Upper lobe of left lung (tissue), 6 donors: ENCODE data around the gene GOT1. TPM values are rescaled to one million over a fixed set of nuclear protein-coding genes. Genes with fewer than 3 reads are reported as not detected.
A peak's percentile ranks its signal among the peaks of the same experiment; 100 is the strongest.

ENCODE experiments used
- ATAC-seq, 2 donors: fragments of 200-7000 bp; cut with Tn5 transposase; one replicate each; pipeline ENCODE4 v1.9.1; 2022; ENCODE audit warnings: mild to moderate bottlenecking in 2 of 2, moderate library complexity in 2 of 2; ENCODE audit not compliant: low FRiP score in 2 of 2
- DNase-seq, 2 donors: peaks; one replicate each; pipeline ENCODE4 v3.0.0-alpha.2; 2019 to 2020
- H3K27ac ChIP-seq, 4 donors: fragments of 200-600 bp; sonication (generic); one replicate each; pipeline ENCODE4 v1.5.1; 2016 to 2019
- H3K27me3 ChIP-seq, 4 donors: fragments of 200-600 bp; sonication (generic); one replicate each; pipeline ENCODE4 v1.5.1; 2017 to 2019
- H3K36me3 ChIP-seq, 4 donors: fragments of 200-600 bp; sonication (generic); one replicate each; pipeline ENCODE4 v1.5.1; 2016 to 2019
- H3K4me1 ChIP-seq, 4 donors: fragments of 200-600 bp; sonication (generic); one replicate each; pipeline ENCODE4 v1.5.1; 2018 to 2019
- H3K4me3 ChIP-seq, 4 donors: fragments of 200-600 bp; sonication (generic); one replicate each; pipeline ENCODE4 v1.5.1; 2017 to 2019; ENCODE audit warnings: mild to moderate bottlenecking in 2 of 4, moderate library complexity in 1 of 4
- H3K9me3 ChIP-seq, 4 donors: fragments of 200-600 bp; sonication (generic); one replicate each; pipeline ENCODE4 v1.5.1; 2018 to 2019
- CTCF ChIP-seq, 6 experiments: fragments of 450-650 bp in 4 of 6; fragments of 200-600 bp in 2 of 6; sonication (generic) in 2 of 6; IDR thresholded peaks; one replicate each; pipeline ENCODE4 v1.5.1; 2016 to 2019; ENCODE audit warnings: antibody characterized with exemption in 6 of 6
- EP300 ChIP-seq, 4 donors: sonication (generic); formaldehyde crosslinking; IDR thresholded peaks; one replicate each; pipeline ENCODE4 v1.5.1; 2017; ENCODE audit warnings: antibody characterized with exemption in 4 of 4, control low read depth in 2 of 4
- POLR2A ChIP-seq, 4 donors: fragments of 450-650 bp; IDR thresholded peaks; one replicate each; pipeline ENCODE4 v1.5.1; 2016 to 2017; ENCODE audit warnings: antibody characterized with exemption in 4 of 4, mild to moderate bottlenecking in 2 of 4
- POLR2AphosphoS5 ChIP-seq, 2 donors: sonication (generic); formaldehyde crosslinking; IDR thresholded peaks; one replicate each; pipeline ENCODE4 v1.5.1; 2017; ENCODE audit warnings: antibody characterized with exemption in 2 of 2
- WGBS, 2 donors: methylation state at CpG; one replicate each; pipeline ENCODE4 v1.1.5; 2017 to 2018; 5-methylcytosine and 5-hydroxymethylcytosine counted together
- total RNA-seq, 6 donors: library from RNA; depleted of rRNA in 4 of 6; stranded (reverse); fragments of >200 nt in 4 of 6; gene quantifications; one replicate each; pipeline versions ENCODE4 v1.1.0 to v1.2.1, GENCODE V29; 2016 to 2021
- donor health status: DM: no; HTN: no; CAD: no; lungs with moderate emphysema.
- donor health status: DM: no; HTN: yes; CAD: no; lungs with severe emphysema.

GOT1 gene
- total RNA-seq, 6 donors from 2014 or later = 13.1 to 46.8 (median 25.7) TPM

GRCh38 chr10:99396471-99396870, 34.0 kb downstream of the GOT1 start:
- Histone ChIP-seq H3K27ac (no peak overlapping the region), H3K36me3 (peaks cover 0 to 48% (median 32%) of the 10 kb centered on the region in 4 donors), H3K27me3 (no peaks in the 10 kb centered on the region), H3K9me3 (no peaks in the 10 kb centered on the region), H3K4me1 (peaks cover 0 to 15% (median 7%) of the 10 kb centered on the region in 4 donors), H3K4me3 (no peak overlapping the region)
- TF ChIP-seq POLR2AphosphoS5 (IDR thresholded peaks at IDR 0.05) (no peak), CTCF (IDR thresholded peaks at IDR 0.05) (no peak), POLR2A (IDR thresholded peaks at IDR 0.05) (no peak), EP300 (IDR thresholded peaks at IDR 0.05) (no peak)
- DNase-seq = no peak
- 81 to 82% methylated on average over 3 of the region's 3 CpGs for WGBS, 2 donors
- no peak for ATAC-seq

DNA sequence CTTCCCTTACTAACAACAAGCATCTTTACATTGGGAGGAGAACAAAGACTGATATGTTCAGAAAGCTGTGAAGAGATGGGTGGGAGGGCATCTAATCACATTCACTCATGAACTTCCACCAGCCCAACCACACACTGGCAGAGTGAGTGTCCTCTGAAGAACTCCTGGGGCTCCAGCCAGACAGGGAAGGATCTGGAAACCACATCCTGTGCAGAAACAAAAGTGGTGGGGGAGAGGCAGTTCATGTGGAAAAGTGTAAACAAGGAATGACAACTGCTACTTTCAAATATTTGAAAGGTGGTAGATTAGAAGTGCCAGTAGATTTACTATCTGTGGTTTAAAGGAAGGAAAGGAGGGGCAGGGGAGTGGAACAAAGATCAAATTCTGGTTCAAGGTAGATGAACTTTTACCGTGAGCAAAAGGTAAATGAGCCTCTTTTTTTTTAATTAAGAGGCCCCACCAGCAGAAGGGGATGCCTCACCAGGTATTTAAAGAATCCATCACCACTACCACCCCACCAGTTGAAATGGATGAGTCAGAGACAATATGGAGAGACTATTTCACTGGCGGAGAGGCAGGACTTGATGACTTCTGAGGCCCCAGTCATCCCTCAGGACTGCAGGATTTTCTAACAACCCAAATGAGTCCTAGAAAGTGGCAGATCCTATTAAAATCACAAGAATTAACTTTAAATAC, 34.5 kb downstream of the GOT1 start:
- DNase-seq (peak in 1 of 2 donors; percentile 27), ATAC-seq (no peak)
- TF ChIP-seq POLR2A (IDR thresholded peaks at IDR 0.05) (no peak), POLR2AphosphoS5 (IDR thresholded peaks at IDR 0.05) (no peak), EP300 (IDR thresholded peaks at IDR 0.05) (no peak), CTCF (IDR thresholded peaks at IDR 0.05) (no peak)
- Histone ChIP-seq H3K36me3 (peaks cover 0 to 42% (median 27%) of the 10 kb centered on the region in 4 donors), H3K27me3 (no peaks in the 10 kb centered on the region), H3K27ac (no peak overlapping the region), H3K9me3 (no peaks in the 10 kb centered on the region), H3K4me3 (no peak overlapping the region), H3K4me1 (peaks cover 0 to 15% (median 7%) of the 10 kb centered on the region in 4 donors)
- 52 to 55% methylated on average over 2 of the region's 2 CpGs for WGBS, 2 donors

DNA sequence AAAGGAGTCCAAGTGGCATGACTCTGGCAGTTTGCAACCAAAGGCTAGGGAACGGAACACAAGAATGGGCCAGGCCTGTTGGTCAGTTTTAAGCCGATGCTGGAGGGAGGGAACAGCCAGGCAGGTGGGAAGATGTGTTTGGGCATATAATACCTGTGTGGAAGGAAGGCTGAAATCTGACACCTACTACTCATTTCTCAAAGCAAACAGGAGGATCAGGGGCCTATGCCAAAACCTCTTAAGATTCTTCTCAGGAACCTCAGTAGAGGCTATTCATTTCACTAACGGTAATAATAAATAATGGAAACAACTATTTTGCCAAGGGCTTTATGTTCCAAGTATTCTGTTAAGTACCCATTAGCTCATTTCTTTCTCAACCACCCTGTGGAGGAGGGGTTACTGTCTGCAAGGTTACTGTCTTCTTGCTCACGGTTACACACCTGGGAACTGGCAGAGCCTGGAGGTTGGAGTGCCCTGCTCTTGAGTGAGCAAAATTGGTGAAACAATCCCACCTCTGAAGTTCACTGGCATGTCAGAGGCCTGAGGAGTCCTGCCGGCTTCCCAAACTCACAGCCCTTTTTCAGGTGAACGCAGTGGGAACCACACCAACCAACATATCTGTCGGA, 35.5 kb downstream of the GOT1 start:
- 75 to 78% methylated on average over 7 of the region's 7 CpGs for WGBS, 2 donors
- peak overlapping the region in 1 of 4 donors; percentile 26 for H3K27ac ChIP-seq
- no peak overlapping the region for H3K4me3 ChIP-seq
- peaks cover 0 to 33% (median 22%) of the 10 kb centered on the region in 4 donors for H3K36me3 ChIP-seq
- DNase-seq = peak in 1 of 2 donors; percentile 57
- H3K27me3 ChIP-seq = no peaks in the 10 kb centered on the region
- H3K9me3 ChIP-seq = no peaks in the 10 kb centered on the region
- TF ChIP-seq POLR2AphosphoS5 (IDR thresholded peaks at IDR 0.05) (no peak), EP300 (IDR thresholded peaks at IDR 0.05) (no peak), POLR2A (IDR thresholded peaks at IDR 0.05) (no peak), CTCF (IDR thresholded peaks at IDR 0.05) (no peak)
- peak; percentile 23 to 67 for ATAC-seq
- H3K4me1 ChIP-seq = peaks cover 0 to 15% (median 7%) of the 10 kb centered on the region in 4 donors

- no peak for TF ChIP-seq EP300 (IDR thresholded peaks at IDR 0.05)
- TF ChIP-seq POLR2A (IDR thresholded peaks at IDR 0.05) = no peak
- TF ChIP-seq POLR2AphosphoS5 (IDR thresholded peaks at IDR 0.05) = no peak
- TF ChIP-seq CTCF (IDR thresholded peaks at IDR 0.05) = no peak
- H3K36me3 ChIP-seq = peaks cover 0 to 26% (median 19%) of the 10 kb centered on the region in 4 donors
- WGBS, 2 donors = 65 to 73% methylated on average over 8 of the region's 8 CpGs
- no peaks in the 10 kb centered on the region for H3K9me3 ChIP-seq
- DNase-seq (peak; percentile 40 to 47), ATAC-seq (peak in 1 of 2 donors; percentile 9)
- H3K27ac ChIP-seq = peak overlapping the region in 1 of 4 donors; percentile 26
- H3K4me3 ChIP-seq = no peak overlapping the region
- no peaks in the 10 kb centered on the region for H3K27me3 ChIP-seq
- peaks cover 0 to 15% (median 7%) of the 10 kb centered on the region in 4 donors for H3K4me1 ChIP-seq
These were observed 36.2 kb downstream of the GOT1 start for GRCh38 chr10:99394256-99394655.
